ENCODE data around the gene HSP90AB1. TPM values are rescaled to one million over a fixed set of nuclear protein-coding genes. Genes with fewer than 3 reads are reported as not detected.

Gene HSP90AB1
- total and polyA plus RNA-seq, 9 of the 15 experiments (the other 6 are each of a cell fraction or from before 2014, with no cell fraction given): 1,780 to 3,358 (median 2,262) TPM

DNA sequence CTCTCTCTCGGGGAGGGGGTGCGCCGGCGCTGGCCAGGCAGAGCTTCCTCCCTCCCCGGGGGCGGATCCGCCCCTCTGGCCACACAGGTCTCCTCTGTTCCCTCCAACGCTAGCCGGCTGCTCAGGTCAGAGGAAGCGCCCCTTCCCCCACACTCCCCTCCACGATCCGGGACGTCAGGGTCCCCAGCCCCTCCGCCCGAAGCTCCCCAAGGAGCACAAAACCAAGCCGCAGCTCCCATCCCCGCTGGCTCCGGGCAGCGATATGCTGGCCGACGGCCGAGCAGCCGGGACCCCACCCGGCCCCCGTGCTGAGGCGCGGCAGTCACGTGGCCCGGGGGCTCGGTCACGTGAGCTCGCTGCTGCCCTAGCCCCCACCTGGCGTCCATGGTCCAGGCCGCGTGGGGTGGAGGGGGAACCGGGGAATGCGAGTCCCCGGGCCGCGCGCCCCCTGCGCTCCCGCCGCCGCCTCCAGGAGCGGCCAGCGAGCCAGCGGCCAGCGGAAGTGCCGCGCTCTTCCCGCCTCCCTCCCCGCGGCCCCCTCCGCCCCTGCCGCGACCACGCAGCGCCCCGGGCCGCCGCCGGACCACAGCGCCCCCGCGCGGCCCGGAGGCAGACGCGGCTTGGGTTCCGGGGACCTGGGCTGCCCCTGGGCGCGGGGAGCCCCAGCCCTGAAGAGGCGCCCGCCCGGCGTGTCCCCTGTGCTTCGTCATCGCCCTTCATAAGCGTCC, 10.3 kb downstream of the HSP90AB1 start, which contains the start of gene SLC35B2 (continued):
- TF ChIP-seq CBFA2T2 (conservative IDR thresholded peaks at IDR 0.05): peak; percentile 96
- peak; percentile 72 to 97 for TF ChIP-seq SIN3A (IDR thresholded peaks at IDR 0.05; ENCODE audit: borderline replicate concordance in 2 of 2, control insufficient read depth in 1 of 2, low read depth in 2 of 2, low read length in 2 of 2)
- TF ChIP-seq BRD9 (IDR thresholded peaks at IDR 0.05; ENCODE audit: low read depth, partially characterized antibody): no peak
- peak; percentile 20; the same call in 1 of the 2 replicates for TF ChIP-seq NFRKB (IDR thresholded peaks at IDR 0.05; ENCODE audit: low read depth)
- TF ChIP-seq LCOR (CRISPR knock-in tag; IDR thresholded peaks at IDR 0.05): peak; percentile 72; the same call in 1 of the 2 replicates
- TF ChIP-seq PCBP1 (IDR thresholded peaks at IDR 0.05; ENCODE audit: low read depth, low read length, poor library complexity, severe bottlenecking): peak; percentile 75
- TF ChIP-seq, protein P1, sequence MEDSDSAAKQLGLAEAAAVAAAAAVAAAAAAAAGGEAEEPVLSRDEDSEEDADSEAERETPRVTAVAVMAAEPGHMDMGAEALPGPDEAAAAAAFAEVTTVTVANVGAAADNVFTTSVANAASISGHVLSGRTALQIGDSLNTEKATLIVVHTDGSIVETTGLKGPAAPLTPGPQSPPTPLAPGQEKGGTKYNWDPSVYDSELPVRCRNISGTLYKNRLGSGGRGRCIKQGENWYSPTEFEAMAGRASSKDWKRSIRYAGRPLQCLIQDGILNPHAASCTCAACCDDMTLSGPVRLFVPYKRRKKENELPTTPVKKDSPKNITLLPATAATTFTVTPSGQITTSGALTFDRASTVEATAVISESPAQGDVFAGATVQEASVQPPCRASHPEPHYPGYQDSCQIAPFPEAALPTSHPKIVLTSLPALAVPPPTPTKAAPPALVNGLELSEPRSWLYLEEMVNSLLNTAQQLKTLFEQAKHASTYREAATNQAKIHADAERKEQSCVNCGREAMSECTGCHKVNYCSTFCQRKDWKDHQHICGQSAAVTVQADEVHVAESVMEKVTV (CRISPR knock-in tag; IDR thresholded peaks at IDR 0.05): no peak
- peak; percentile 29 for TF ChIP-seq ELF2 (CRISPR knock-in tag; IDR thresholded peaks at IDR 0.05)
- TF ChIP-seq MEIS2 (IDR thresholded peaks at IDR 0.05; ENCODE audit: partially characterized antibody): no peak
- TF ChIP-seq, protein P2, sequence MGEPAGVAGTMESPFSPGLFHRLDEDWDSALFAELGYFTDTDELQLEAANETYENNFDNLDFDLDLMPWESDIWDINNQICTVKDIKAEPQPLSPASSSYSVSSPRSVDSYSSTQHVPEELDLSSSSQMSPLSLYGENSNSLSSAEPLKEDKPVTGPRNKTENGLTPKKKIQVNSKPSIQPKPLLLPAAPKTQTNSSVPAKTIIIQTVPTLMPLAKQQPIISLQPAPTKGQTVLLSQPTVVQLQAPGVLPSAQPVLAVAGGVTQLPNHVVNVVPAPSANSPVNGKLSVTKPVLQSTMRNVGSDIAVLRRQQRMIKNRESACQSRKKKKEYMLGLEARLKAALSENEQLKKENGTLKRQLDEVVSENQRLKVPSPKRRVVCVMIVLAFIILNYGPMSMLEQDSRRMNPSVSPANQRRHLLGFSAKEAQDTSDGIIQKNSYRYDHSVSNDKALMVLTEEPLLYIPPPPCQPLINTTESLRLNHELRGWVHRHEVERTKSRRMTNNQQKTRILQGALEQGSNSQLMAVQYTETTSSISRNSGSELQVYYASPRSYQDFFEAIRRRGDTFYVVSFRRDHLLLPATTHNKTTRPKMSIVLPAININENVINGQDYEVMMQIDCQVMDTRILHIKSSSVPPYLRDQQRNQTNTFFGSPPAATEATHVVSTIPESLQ (CRISPR knock-in tag; IDR thresholded peaks at IDR 0.05): 0 out of 2 replicates have a peak, but pooled peaks have one; percentile 48
- peak; percentile 89 for TF ChIP-seq PHF20 (IDR thresholded peaks at IDR 0.05; ENCODE audit: partially characterized antibody)
- TF ChIP-seq, protein P3, sequence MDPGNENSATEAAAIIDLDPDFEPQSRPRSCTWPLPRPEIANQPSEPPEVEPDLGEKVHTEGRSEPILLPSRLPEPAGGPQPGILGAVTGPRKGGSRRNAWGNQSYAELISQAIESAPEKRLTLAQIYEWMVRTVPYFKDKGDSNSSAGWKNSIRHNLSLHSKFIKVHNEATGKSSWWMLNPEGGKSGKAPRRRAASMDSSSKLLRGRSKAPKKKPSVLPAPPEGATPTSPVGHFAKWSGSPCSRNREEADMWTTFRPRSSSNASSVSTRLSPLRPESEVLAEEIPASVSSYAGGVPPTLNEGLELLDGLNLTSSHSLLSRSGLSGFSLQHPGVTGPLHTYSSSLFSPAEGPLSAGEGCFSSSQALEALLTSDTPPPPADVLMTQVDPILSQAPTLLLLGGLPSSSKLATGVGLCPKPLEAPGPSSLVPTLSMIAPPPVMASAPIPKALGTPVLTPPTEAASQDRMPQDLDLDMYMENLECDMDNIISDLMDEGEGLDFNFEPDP (CRISPR knock-in tag; IDR thresholded peaks at IDR 0.05): no peak
- no peak for TF ChIP-seq STAG1 (CRISPR knock-in tag; IDR thresholded peaks at IDR 0.05; ENCODE audit: borderline replicate concordance)
- no peak for TF ChIP-seq ZSCAN29 (IDR thresholded peaks at IDR 0.05)
- TF ChIP-seq KDM1A (IDR thresholded peaks at IDR 0.05): no peak
- TF ChIP-seq LARP7 (IDR thresholded peaks at IDR 0.05): no peak
- 0 out of 2 replicates have a peak, but pooled peaks have one; percentile 42 for TF ChIP-seq BRD4 (IDR thresholded peaks at IDR 0.05)
- TF ChIP-seq ZNF785 (CRISPR knock-in tag; IDR thresholded peaks at IDR 0.05): no peak
- TF ChIP-seq HDAC2 (IDR thresholded peaks at IDR 0.05): peak; percentile 66; the same call in 1 of the 2 replicates
- TF ChIP-seq ZFX (CRISPR knock-in tag; IDR thresholded peaks at IDR 0.05): peak; percentile 75
- peak in 1 of 3 experiments; percentile 80 for TF ChIP-seq YY1 (IDR thresholded peaks at IDR 0.05; ENCODE audit: borderline replicate concordance in 1 of 3, control insufficient read depth in 1 of 3, extremely low read depth in 1 of 3, insufficient read depth in 3 of 3, insufficient read length in 1 of 3, insufficient replicate concordance in 2 of 3, low read depth in 1 of 3, low read length in 2 of 3)
- TF ChIP-seq ZNF778 (CRISPR knock-in tag; IDR thresholded peaks at IDR 0.05): no peak
- no peak for TF ChIP-seq BRF1 (IDR thresholded peaks at IDR 0.05; ENCODE audit: borderline replicate concordance, extremely low read depth, insufficient read length)

Measured in K562 (cell line).